KMS-11 (cell line): ENCODE measurements around the gene CORO2B.

Source experiments
- H2AFZ ChIP-seq: fragments of 200-600 bp; sonication (generic); 2 replicates; pipeline ENCODE4 v1.6.1; 2016; ENCODE audit warnings: antibody characterized with exemption, mixed run types, low read depth
- H3K27ac ChIP-seq: fragments of 200-600 bp; sonication (generic); 2 replicates; pipeline ENCODE4 v1.6.1; 2016; ENCODE audit warnings: mild to moderate bottlenecking, mixed run types
- H3K27me3 ChIP-seq: fragments of 200-600 bp; sonication (generic); 2 replicates; pipeline ENCODE4 v1.6.1; 2017; ENCODE audit warnings: mild to moderate bottlenecking, low read depth, mixed run types, moderate library complexity; ENCODE audit not compliant: insufficient read depth
- H3K36me3 ChIP-seq: fragments of 200-600 bp; sonication (generic); 2 replicates; pipeline ENCODE4 v1.6.1; 2017; ENCODE audit warnings: mild to moderate bottlenecking, mixed run types; ENCODE audit not compliant: insufficient read depth
- H3K4me1 ChIP-seq: fragments of 200-600 bp; sonication (generic); 2 replicates; pipeline ENCODE4 v1.6.1; 2016; ENCODE audit warnings: mild to moderate bottlenecking, low read depth, mixed run types; ENCODE audit not compliant: poor library complexity, severe bottlenecking
- H3K4me2 ChIP-seq: fragments of 200-600 bp; sonication (generic); 2 replicates; pipeline ENCODE4 v1.7.0; 2016; ENCODE audit warnings: mild to moderate bottlenecking, mixed run types
- H3K4me3 ChIP-seq: fragments of 200-600 bp; sonication (generic); IDR thresholded peaks from 2 replicates; pipeline ENCODE4 v1.6.1; 2017; ENCODE audit warnings: low read depth, low read length, mixed read lengths; ENCODE audit not compliant: insufficient read depth
- H3K79me2 ChIP-seq: fragments of 200-600 bp; sonication (generic); 2 replicates; pipeline ENCODE4 v1.6.1; 2016; ENCODE audit warnings: low read depth, mixed run types; ENCODE audit not compliant: insufficient read depth
- H3K9ac ChIP-seq: fragments of 200-600 bp; sonication (generic); 2 replicates; pipeline ENCODE4 v1.6.1; 2016; ENCODE audit warnings: mild to moderate bottlenecking, mixed run types
- H4K20me1 ChIP-seq: fragments of 200-600 bp; sonication (generic); 2 replicates; pipeline ENCODE4 v1.6.1; 2016; ENCODE audit warnings: mild to moderate bottlenecking, mixed run types; ENCODE audit not compliant: insufficient read depth
- CTCF ChIP-seq: fragments of 200-600 bp; sonication (generic); conservative IDR thresholded peaks from 2 replicates; pipeline ENCODE4 v1.6.1; 2017; ENCODE audit warnings: low read depth, mild to moderate bottlenecking, antibody characterized with exemption, low read length, moderate library complexity, mixed read lengths

Gene CORO2B

GRCh38 chr15:68764090-68764489 is 185.3 kb downstream of the CORO2B start:
- H3K4me2 ChIP-seq: no peak overlapping the region
- TF ChIP-seq CTCF: no peak
- no peak overlapping the region for H3K9ac ChIP-seq
- no peaks in the 10 kb centered on the region for H3K79me2 ChIP-seq
- H2AFZ ChIP-seq: no peak overlapping the region
- H3K4me3 ChIP-seq: no peak overlapping the region
- H3K27ac ChIP-seq: no peak overlapping the region
- no peaks in the 10 kb centered on the region for H3K27me3 ChIP-seq
- no peaks in the 10 kb centered on the region for H3K36me3 ChIP-seq
- no peaks in the 10 kb centered on the region for H3K4me1 ChIP-seq
- H4K20me1 ChIP-seq: no peaks in the 10 kb centered on the region

- no peaks in the 10 kb centered on the region for H3K79me2 ChIP-seq
- H4K20me1 ChIP-seq: no peaks in the 10 kb centered on the region
- no peaks in the 10 kb centered on the region for H3K4me1 ChIP-seq
- no peak for TF ChIP-seq CTCF
- H3K27me3 ChIP-seq: no peaks in the 10 kb centered on the region
- no peak overlapping the region for H3K9ac ChIP-seq
- H3K4me3 ChIP-seq: no peak overlapping the region
- no peak overlapping the region for H2AFZ ChIP-seq
- H3K4me2 ChIP-seq: no peak overlapping the region
- H3K27ac ChIP-seq: no peak overlapping the region
- no peaks in the 10 kb centered on the region for H3K36me3 ChIP-seq
Measured at GRCh38 chr15:68765602-68766368, 187.0 kb downstream of the CORO2B start.

GRCh38 chr15:68767833-68768232 is 189.0 kb downstream of the CORO2B start:
- no peak for TF ChIP-seq CTCF
- H3K27ac ChIP-seq: no peak overlapping the region
- H3K4me3 ChIP-seq: no peak overlapping the region
- H3K27me3 ChIP-seq: no peaks in the 10 kb centered on the region
- H2AFZ ChIP-seq: no peak overlapping the region
- no peak overlapping the region for H3K4me2 ChIP-seq
- H3K9ac ChIP-seq: no peak overlapping the region
- H3K36me3 ChIP-seq: no peaks in the 10 kb centered on the region
- H3K79me2 ChIP-seq: no peaks in the 10 kb centered on the region
- no peaks in the 10 kb centered on the region for H4K20me1 ChIP-seq
- no peaks in the 10 kb centered on the region for H3K4me1 ChIP-seq

- Histone ChIP-seq H4K20me1 (no peaks in the 10 kb centered on the region), H3K4me2 (no peak overlapping the region), H3K79me2 (no peaks in the 10 kb centered on the region), H3K27ac (no peak overlapping the region), H3K4me1 (no peaks in the 10 kb centered on the region), H3K4me3 (no peak overlapping the region), H3K27me3 (no peaks in the 10 kb centered on the region), H3K9ac (no peak overlapping the region), H2AFZ (no peak overlapping the region), H3K36me3 (no peaks in the 10 kb centered on the region)
- no peak for TF ChIP-seq CTCF
Measured at GRCh38 chr15:68768321-68768720, 189.5 kb downstream of the CORO2B start.
